Hematopoietic multipotent progenitor cell treated with erythropoietin and hydrocortisone succinate and interleukin-3 and kit ligand, for 17 days (in vitro differentiated cells): ENCODE data around the gene ARFGAP1.
"Not testable (repeated sequence)": the region's sequence is repeated elsewhere in the genome, so short reads cannot be mapped to it uniquely, and the experiment has no call there.

ENCODE experiments used
- DNase-seq: peaks from one replicate; pipeline ENCODE4 v3.0.0-alpha.2; 2015; ENCODE audit warnings: low spot score

Gene ARFGAP1

DNA sequence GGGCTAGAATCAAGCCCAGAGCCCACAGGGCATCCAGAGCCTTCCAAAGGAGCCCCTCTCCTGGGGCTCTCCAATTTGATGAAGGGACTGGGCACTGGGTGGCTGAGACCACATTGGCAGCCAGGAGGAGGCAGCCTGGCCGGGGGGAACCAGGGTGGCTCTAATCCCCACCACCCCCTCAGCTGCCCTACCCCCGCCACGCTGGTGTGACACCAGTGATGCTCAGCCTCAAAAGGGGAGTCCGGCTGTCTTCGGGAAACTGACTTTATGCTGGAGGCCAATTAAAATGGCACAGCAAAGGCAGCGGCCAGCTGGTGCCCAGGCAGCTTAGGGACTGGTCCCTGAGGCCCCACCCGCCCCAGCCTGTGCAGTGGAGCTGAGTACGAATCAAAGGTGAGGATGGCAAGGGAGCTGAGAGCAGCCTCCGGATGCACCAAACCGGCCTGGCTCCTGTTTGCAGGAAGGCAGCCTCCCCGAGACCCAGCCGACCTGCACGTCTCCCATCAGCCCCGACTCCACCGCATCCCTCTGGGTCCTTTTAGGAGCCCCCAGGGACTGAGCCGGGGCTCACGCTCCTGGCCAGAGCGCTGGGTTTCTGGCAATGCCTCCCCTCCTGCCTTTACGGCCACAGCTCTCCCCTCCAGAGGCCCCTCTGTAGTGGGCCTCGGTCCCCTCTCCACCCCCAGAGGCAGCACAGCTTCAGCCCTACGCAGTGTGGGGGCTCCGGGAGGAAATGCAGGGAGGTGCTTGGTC is 60.1 kb downstream of the ARFGAP1 start:
- no peak for DNase-seq

DNA sequence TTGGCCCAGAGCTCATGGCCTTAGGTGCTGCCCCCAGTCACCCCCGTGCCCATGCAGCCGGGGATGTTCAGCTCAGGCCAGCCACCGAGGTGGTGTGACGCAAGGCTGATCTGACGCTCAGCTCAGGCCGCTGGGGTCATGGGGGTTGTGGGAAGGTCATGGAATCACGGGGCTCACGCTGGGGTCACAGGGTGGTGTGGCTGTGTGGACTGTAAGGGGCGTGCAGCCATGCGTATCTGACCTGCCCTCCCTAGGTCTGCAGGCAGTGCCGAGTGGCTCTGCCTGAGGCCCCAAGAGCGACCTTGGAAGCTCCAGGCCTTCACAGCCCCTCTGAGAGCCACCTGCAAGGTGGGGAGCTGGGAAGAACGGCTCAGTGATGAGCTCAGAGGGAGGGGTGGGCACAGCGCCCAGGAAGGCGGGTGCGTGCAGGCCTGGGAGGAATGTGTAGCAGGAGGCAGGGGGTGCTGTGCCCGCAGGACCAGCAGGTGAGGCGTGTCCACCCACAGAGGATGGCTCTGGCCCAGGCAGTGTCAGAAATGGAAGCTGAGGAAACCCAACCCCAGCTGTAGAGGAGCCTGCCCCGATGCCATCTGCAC is 60.7 kb downstream of the ARFGAP1 start:
- DNase-seq, result no peak

DNA sequence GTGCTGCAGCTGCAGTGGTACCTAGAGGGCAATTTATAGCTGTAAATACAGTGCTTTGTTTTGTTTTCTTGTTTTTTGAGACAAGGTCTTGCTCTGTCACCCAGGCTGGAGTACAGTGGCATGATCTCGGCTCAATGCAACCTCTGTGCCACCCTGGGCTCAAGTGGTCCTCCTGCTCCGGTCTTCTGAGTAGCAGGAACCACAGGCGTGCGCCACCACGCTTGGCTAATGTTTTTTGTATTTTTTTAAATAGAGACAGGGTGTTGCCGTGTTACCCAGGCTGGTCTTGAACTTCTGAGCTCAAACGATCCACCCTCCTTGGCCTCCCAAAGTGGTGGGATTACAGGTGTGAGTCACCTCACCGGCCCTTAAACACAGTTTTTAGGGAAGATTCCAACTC is 61.7 kb downstream of the ARFGAP1 start:
- no peak for DNase-seq

DNA sequence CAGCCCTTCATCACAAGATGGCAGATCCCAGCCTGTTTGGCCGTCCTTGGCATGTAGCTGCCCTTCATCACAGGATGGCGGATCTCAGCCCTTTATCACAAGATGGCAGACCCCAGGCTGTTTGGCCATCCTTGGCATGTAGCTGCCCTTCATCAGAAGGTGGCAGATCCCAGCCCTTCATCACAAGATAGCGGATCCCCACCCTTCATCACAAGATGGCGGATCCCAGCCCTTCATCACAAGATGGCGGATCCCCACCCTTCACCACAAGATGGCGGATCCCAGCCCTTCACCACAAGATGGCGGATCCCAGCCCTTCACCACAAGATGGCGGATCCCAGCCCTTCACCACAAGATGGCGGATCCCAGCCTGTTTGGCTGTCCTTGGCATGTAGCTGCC is 62.4 kb downstream of the ARFGAP1 start:
- not testable (repeated sequence) for DNase-seq

DNA sequence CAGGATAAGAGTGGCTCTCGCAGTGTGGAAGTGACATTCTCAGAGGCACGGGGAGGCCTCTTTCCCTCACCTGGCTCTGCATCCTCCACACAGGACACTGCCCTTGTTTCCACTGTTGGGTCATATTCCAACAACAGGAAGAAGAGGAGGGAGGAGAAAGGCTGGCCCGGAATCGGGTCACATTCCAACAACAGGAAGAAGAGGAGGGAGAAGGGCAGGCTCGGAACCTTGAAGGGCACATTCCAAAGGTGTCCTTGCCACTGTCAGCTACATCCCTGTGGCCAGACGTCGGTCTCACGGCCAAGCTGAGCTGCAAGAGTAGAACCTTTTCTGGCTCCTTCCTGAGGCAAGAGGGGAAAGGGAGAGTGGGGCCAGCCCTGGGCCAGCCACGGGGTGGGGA is 63.1 kb downstream of the ARFGAP1 start:
- no peak for DNase-seq

DNA sequence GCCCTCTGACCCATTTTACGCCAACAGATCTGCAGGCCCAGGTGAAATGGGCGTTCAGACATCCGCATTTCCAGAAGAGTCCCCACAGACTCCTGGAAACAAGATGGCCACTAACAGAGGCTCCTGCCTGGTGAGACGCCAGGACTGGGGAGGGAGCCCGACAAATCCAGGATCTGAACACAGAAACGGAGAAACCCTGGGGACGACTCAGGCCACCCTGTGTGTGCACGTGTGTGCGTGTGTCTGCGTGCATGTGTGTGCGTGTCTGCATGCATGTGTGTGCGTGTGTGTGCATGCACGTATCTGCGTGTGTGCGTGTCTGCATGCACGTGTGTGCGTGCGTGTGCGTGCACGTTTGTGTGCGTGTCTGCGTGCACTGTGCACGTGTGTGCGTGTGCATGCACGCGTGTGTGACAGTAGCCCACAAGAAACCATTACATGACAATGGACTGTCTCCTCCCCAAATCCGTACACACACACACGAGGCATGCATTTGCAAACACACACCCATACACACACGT is 63.7 kb downstream of the ARFGAP1 start:
- DNase-seq, result no peak

- DNase-seq, result no peak
Measured at GRCh38 chr20:63337786-63338420, 65.3 kb downstream of the ARFGAP1 start.
